Transverse colon (tissue), 4 donors: ENCODE results near the gene CNNM1. TPM values are rescaled to one million over a fixed set of nuclear protein-coding genes. Genes with fewer than 3 reads are reported as not detected.

Experiments
- DNase-seq: peaks from one replicate; pipeline ENCODE4 v3.0.0-alpha.2; 2019
- H3K27ac ChIP-seq, 4 donors: fragments of 200-600 bp; sonication (generic); 2 replicates each; pipeline ENCODE4 v1.5.1; 2016 to 2018; ENCODE audit warnings: inconsistent platforms in 4 of 4
- H3K27me3 ChIP-seq: fragments of 200-600 bp; sonication (generic); 2 replicates; pipeline ENCODE4 v1.5.1; 2017; ENCODE audit warnings: inconsistent platforms
- H3K36me3 ChIP-seq, 4 donors: fragments of 200-600 bp; sonication (generic); 2 replicates each; pipeline ENCODE4 v1.5.1; 2017 to 2019; ENCODE audit warnings: inconsistent platforms in 4 of 4
- H3K4me1 ChIP-seq, 4 donors: fragments of 200-600 bp; sonication (generic); 2 replicates each; pipeline ENCODE4 v1.5.1; 2017 to 2020; ENCODE audit warnings: inconsistent platforms in 4 of 4
- H3K4me3 ChIP-seq, 4 donors: fragments of 200-600 bp; sonication (generic); 1 replicate in 1 of 4; 2 replicates in 3 of 4; pipeline versions ENCODE4 v1.5.1 to v1.6.1; 2017 to 2019; ENCODE audit warnings: inconsistent platforms in 4 of 4
- H3K9me3 ChIP-seq, 2 donors: fragments of 200-600 bp; sonication (generic); 2 replicates each; pipeline ENCODE4 v1.5.1; 2017 to 2019; ENCODE audit warnings: inconsistent platforms in 2 of 2
- EP300 ChIP-seq: sonication (generic); formaldehyde crosslinking; IDR thresholded peaks from one replicate; pipeline ENCODE4 v1.6.1; 2017; ENCODE audit warnings: antibody characterized with exemption, low read depth
- POLR2A ChIP-seq: fragments of 450-650 bp; IDR thresholded peaks from one replicate; pipeline ENCODE4 v1.6.1; 2016; ENCODE audit warnings: antibody characterized with exemption, mild to moderate bottlenecking, moderate library complexity
- POLR2AphosphoS5 ChIP-seq, 3 donors: sonication (generic); formaldehyde crosslinking; IDR thresholded peaks; one replicate each; pipeline ENCODE4 v1.6.1; 2016; ENCODE audit warnings: antibody characterized with exemption in 3 of 3
- WGBS, 2 donors: methylation state at CpG; one replicate each; pipeline ENCODE4 v1.1.5; 2018; ENCODE audit warnings: low coverage in 1 of 2; 5-methylcytosine and 5-hydroxymethylcytosine counted together
- in situ Hi-C, 4 donors: fragments of 200-750 bp; cut with MboI; loops; one replicate each; pipeline versions ENCODE4 v1.15.0 to v1.15.1; 2017; ENCODE audit warnings: low sequenced_read_pairs in 3 of 4, low pct_ligation_motif_present in 1 of 4, low pct_unique_long_range_greater_than_20kb in 1 of 4
- intact Hi-C: fragments of 100-400 bp; cut with DNase I; formaldehyde crosslinking; loops from one replicate; pipeline ENCODE4 v1.15.1; 2023; ENCODE audit warnings: low total_unique reads
- total RNA-seq, 4 donors: library from RNA; depleted of rRNA; stranded (reverse); fragments of >200 nt; gene quantifications; one replicate each; pipeline ENCODE4 v1.1.0, GENCODE V29; 2016
- TF ChIP-seq, protein P1 (sequence below), 5 experiments: fragments of 200-600 bp in 3 of 5; fragments of 450-650 bp in 2 of 5; sonication (generic) in 3 of 5; IDR thresholded peaks; 1 replicate in 2 of 5; 2 replicates in 3 of 5; pipeline ENCODE4 v1.5.1; 2016 to 2017; ENCODE audit warnings: antibody characterized with exemption in 5 of 5, inconsistent platforms in 3 of 5, mild to moderate bottlenecking in 2 of 5, moderate library complexity in 1 of 5

CNNM1 gene
- total RNA-seq, 4 donors from 2014 or later = 0.41 to 0.64 TPM; not detected in 2

- TF ChIP-seq POLR2AphosphoS5 (IDR thresholded peaks at IDR 0.05) (no peak), POLR2A (no peak), EP300 (no peak)
- TF ChIP-seq, protein P1, sequence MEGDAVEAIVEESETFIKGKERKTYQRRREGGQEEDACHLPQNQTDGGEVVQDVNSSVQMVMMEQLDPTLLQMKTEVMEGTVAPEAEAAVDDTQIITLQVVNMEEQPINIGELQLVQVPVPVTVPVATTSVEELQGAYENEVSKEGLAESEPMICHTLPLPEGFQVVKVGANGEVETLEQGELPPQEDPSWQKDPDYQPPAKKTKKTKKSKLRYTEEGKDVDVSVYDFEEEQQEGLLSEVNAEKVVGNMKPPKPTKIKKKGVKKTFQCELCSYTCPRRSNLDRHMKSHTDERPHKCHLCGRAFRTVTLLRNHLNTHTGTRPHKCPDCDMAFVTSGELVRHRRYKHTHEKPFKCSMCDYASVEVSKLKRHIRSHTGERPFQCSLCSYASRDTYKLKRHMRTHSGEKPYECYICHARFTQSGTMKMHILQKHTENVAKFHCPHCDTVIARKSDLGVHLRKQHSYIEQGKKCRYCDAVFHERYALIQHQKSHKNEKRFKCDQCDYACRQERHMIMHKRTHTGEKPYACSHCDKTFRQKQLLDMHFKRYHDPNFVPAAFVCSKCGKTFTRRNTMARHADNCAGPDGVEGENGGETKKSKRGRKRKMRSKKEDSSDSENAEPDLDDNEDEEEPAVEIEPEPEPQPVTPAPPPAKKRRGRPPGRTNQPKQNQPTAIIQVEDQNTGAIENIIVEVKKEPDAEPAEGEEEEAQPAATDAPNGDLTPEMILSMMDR (IDR thresholded peaks at IDR 0.05) = no peak
- intact Hi-C loops (no loop called here), in situ Hi-C loops (no loop called here)
- WGBS, 2 donors = 80 to 93% methylated on average over 1 to 3 of the region's 3 CpGs
- Histone ChIP-seq H3K4me1 (no peaks in the 10 kb centered on the region), H3K27ac (no peak overlapping the region), H3K36me3 (peaks cover 0 to 48% (median 20%) of the 10 kb centered on the region in 4 donors), H3K9me3 (no peaks in the 10 kb centered on the region), H3K4me3 (no peak overlapping the region), H3K27me3 (no peaks in the 10 kb centered on the region)
- no peak for DNase-seq
Observed at GRCh38 chr10:99406149-99406548, 77.0 kb downstream of the CNNM1 start.

DNA sequence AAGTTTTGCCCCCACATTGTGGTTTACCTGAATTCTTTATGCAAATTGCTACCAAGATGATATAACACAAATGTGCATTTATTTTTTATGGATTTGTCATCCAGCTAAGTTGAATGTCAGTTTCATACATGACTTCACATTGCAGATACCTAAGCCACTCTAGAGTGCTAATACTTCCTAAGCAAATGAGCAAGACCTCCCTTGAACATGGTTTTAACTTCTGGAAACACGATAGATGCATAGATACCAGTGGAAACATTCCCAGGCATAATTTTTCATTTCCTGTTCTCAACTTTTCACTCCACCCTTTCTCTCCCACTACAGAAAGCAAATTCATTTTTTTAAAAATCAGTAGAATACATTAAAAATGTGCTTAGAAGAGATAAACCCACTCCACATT lies 81.0 kb downstream of the CNNM1 start:
- H3K4me3 ChIP-seq = no peak overlapping the region
- no peak for DNase-seq
- H3K4me1 ChIP-seq = peaks cover 0 to 5% (median 2%) of the 10 kb centered on the region in 4 donors
- 46 to 81% methylated on average over 1 of the region's 1 CpG for WGBS, 2 donors
- no peak for TF ChIP-seq POLR2AphosphoS5 (IDR thresholded peaks at IDR 0.05)
- TF ChIP-seq, protein P1 (IDR thresholded peaks at IDR 0.05) = no peak
- TF ChIP-seq EP300 = no peak
- no peak for TF ChIP-seq POLR2A
- peaks cover 0 to 15% (median 5%) of the 10 kb centered on the region in 4 donors for H3K36me3 ChIP-seq
- H3K27me3 ChIP-seq = no peaks in the 10 kb centered on the region
- in situ Hi-C loops = no loop called here
- H3K27ac ChIP-seq = no peak overlapping the region
- intact Hi-C loops = no loop called here
- no peaks in the 10 kb centered on the region for H3K9me3 ChIP-seq

DNA sequence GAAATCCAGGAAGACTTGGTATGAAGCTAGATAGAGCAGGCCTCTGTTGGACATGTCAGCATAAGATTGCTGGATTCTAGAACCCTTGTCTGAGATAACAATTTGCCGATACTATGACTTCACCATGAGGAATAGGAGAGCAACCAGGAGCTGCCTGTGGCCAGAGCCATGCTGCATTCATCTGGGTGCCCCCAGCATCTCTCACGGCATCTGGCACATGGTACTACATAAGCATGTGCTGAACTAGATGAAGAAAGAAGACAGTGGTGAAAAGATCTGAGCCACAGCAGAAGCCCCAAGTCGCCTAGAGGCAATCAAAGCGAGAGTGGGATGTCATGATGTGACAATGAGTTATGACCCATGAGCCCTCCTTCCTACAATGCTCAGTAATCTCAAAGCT lies 81.7 kb downstream of the CNNM1 start:
- Histone ChIP-seq H3K27me3 (no peaks in the 10 kb centered on the region), H3K27ac (no peak overlapping the region), H3K9me3 (no peaks in the 10 kb centered on the region), H3K4me1 (peaks cover 0 to 5% (median 2%) of the 10 kb centered on the region in 4 donors), H3K36me3 (peaks cover 0 to 11% (median 3%) of the 10 kb centered on the region in 4 donors), H3K4me3 (no peak overlapping the region)
- intact Hi-C loops = no loop called here
- no peak for DNase-seq
- 92 to 96% methylated on average over 2 to 4 of the region's 4 CpGs for WGBS, 2 donors
- in situ Hi-C loops = no loop called here
- no peak for TF ChIP-seq POLR2A
- TF ChIP-seq EP300 = no peak
- TF ChIP-seq, protein P1 (IDR thresholded peaks at IDR 0.05) = no peak
- TF ChIP-seq POLR2AphosphoS5 (IDR thresholded peaks at IDR 0.05) = no peak

DNA sequence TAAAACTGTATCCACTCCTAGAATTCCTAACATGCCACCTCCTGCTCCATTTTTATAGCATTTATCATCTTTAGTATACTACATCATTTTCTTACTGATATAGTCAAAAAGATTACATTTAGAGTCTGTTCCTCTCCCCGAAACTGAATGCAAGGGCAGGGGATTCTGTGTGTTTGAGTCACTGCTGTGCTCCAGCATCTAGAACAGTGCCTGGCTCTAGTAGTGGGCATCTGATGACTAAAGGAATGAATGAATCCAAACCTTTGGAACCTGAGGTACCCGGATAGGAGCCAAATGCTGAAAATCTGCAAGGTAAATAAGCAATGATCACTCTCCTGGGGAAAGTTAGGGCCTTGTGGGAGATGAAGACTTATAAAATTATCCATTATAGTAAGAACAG lies 82.4 kb downstream of the CNNM1 start:
- in situ Hi-C loops (no loop called here), intact Hi-C loops (no loop called here)
- WGBS, 2 donors = 77 to 94% methylated on average over 2 of the region's 2 CpGs
- DNase-seq = no peak
- H3K27ac ChIP-seq = no peak overlapping the region
- H3K36me3 ChIP-seq = peaks cover 0 to 5% (median under 1%) of the 10 kb centered on the region in 4 donors
- H3K4me3 ChIP-seq = no peak overlapping the region
- no peaks in the 10 kb centered on the region for H3K9me3 ChIP-seq
- H3K4me1 ChIP-seq = peaks cover 0 to 5% (median 2%) of the 10 kb centered on the region in 4 donors
- no peaks in the 10 kb centered on the region for H3K27me3 ChIP-seq
- TF ChIP-seq, protein P1 (IDR thresholded peaks at IDR 0.05) = no peak
- TF ChIP-seq POLR2AphosphoS5 (IDR thresholded peaks at IDR 0.05) (no peak), POLR2A (no peak), EP300 (no peak)
